C4-2B (cell line): ENCODE results near the gene PAN2.

ENCODE experiments used
- CTCF ChIP-seq: fragments of 450-650 bp; conservative IDR thresholded peaks from 2 replicates; pipeline ENCODE4 v1.5.1; 2017; ENCODE audit warnings: mild to moderate bottlenecking
- ZFX ChIP-seq: fragments of 450-650 bp; IDR thresholded peaks from 2 replicates; pipeline ENCODE4 v1.6.1; 2017

GRCh38 chr12:56266693-56267442 is 66.9 kb downstream of the PAN2 start, which contains the start of gene COQ10A:
- no peak for TF ChIP-seq ZFX
- TF ChIP-seq CTCF, result peak; percentile 68
